Measurements from ENCODE around the gene CEP164. TPM values are rescaled to one million over a fixed set of nuclear protein-coding genes. Genes with fewer than 3 reads are reported as not detected.
"Not testable (repeated sequence)": the region's sequence is repeated elsewhere in the genome, so short reads cannot be mapped to it uniquely, and the experiment has no call there.

Gene CEP164
- total RNA-seq, 1 donor from 2014 or later = 4.9 TPM

DNA sequence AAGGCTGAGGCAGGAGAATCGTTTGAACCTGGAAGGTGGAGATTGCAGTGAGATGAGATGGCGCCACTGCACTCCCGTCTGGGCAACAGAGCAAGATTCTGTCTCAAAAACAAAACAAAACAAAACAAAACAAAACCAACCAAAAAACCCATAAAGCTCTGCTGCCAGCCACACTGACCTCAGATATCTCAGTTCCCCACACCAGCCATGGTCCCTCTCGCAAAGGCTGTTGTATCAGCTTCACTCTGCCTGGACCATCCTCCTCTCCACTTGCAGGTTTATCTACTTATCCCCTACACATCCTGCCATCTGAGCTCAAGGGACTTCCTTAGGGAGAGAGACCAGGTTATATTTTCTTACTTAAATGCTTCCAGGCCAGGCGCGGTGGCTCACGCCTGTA lies 25.4 kb upstream of the CEP164 start:
- DNase-seq = no peak
- intact Hi-C loops (cut with micrococcal nuclease) = no loop called here
- ATAC-seq = no peak

DNA sequence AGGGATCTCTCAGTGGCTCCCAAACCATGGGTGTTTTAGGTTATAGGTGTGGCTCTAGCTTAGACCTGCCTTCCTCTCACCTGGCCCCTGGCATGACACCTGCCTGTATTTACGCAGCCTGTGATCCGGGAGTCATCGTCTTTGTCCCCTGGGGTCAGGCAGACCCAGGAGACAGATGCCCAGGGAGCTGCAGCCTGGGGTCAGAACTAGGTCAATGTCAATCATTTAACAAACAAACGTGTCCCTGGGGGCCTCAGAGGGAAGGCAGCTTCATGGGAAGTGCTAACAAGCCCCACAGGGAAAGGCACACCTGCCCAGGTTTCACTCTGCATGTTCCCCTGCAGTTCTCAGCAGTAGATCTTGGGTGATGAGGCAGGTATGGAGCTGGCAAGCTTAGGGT lies 24.6 kb upstream of the CEP164 start:
- intact Hi-C loops (cut with micrococcal nuclease) = no loop called here
- no peak for DNase-seq

DNA sequence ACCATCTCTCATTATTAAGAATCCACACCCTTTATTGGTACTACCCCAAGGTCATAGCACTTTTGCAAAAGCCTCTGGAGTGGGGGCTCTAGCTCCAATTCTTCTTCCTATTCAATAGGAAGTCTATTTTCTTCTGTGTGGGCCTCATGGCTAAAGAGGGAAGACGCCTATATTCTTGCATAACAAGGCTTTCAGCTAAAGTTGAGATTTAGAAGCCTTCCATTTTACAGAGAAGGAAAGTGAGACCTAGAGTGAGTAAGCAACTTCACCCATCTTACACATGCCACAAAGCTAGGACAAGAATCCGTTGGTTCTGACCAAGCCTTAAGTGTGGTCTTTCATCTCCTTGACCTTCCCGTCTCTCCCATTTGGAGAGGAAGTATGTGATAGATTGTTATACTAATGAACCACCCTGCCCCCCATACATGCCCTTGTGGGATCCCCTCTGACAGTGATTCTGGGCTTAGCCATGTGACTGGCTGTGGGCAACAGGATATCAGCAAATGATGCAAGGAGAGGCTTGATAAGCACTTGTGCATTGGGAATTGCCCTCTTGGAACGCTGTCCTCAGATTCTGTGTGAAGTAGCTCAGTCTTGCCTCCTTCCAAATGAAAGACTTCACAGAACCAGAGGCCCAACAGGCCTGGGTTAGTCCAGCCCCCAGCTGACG lies 23.9 kb upstream of the CEP164 start:
- no peak for DNase-seq
- intact Hi-C loops (cut with micrococcal nuclease) = no loop called here
- ATAC-seq = no peak

More for the DNA sequence above, 24.6 kb upstream of the CEP164 start:
- no peak for ATAC-seq

DNA sequence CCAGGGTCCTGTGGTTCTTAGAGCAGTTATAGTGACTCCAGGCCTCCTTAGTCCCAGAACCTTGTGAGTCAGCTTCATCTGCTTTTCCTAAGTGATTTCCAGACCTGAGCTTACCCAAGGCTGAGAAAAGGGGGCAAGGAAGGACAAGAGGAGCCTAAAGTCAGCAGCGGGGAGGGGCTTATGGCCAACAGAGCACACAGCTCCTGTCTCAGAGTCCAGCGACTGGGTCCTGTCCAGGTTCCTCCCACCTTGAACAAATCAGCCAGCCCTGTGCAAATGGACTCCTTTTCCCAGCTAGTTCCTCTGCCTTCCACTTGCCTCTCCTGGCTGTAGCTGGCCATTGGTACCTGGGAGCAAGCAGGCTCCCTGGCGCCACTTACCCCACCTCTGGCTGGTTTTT lies 22.5 kb upstream of the CEP164 start:
- intact Hi-C loops (cut with micrococcal nuclease) = no loop called here
- ATAC-seq = no peak
- no peak for DNase-seq

DNA sequence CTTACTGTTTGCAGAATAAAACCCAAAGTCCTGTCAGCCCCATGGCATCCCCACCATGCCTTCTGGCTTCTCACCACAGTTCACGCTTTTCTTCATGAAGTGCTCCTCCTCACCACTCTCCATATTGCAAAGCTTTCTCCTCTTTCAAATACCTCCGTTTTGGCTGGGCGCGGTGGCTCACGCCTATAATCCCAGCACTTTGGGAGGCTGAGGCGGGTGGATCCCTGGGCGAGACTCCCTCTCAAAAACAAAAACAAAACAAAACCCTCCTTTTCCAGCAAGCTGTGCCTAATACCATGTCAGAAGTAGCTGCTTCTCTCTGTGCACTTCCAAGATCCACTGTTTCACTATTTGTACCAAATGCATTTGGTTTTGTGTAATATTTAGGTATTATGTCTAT lies 18.3 kb upstream of the CEP164 start:
- DNase-seq (no peak), ATAC-seq (no peak)
- intact Hi-C loops (cut with micrococcal nuclease) = no loop called here

DNA sequence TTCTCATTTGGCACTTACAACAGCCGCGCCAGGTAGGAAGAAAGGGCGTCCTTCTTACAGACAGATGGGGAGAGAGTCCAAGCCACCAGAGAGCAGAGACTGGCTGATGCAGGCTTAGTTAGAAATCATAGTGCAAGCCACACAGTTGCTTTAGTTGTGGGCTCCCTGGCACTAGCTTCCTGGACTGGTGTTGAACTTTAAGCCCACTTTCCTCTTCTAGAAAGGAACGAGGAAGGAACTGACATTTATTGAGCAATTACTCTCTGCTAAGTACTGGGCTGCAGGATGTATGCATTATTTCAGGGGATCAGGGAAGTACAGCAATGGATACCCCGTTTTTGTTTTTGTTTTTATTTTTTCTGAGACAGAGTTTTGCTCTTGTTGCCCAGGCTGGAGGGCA lies 14.6 kb upstream of the CEP164 start:
- DNase-seq (no peak), ATAC-seq (no peak)
- intact Hi-C loops (cut with micrococcal nuclease) = no loop called here

DNA sequence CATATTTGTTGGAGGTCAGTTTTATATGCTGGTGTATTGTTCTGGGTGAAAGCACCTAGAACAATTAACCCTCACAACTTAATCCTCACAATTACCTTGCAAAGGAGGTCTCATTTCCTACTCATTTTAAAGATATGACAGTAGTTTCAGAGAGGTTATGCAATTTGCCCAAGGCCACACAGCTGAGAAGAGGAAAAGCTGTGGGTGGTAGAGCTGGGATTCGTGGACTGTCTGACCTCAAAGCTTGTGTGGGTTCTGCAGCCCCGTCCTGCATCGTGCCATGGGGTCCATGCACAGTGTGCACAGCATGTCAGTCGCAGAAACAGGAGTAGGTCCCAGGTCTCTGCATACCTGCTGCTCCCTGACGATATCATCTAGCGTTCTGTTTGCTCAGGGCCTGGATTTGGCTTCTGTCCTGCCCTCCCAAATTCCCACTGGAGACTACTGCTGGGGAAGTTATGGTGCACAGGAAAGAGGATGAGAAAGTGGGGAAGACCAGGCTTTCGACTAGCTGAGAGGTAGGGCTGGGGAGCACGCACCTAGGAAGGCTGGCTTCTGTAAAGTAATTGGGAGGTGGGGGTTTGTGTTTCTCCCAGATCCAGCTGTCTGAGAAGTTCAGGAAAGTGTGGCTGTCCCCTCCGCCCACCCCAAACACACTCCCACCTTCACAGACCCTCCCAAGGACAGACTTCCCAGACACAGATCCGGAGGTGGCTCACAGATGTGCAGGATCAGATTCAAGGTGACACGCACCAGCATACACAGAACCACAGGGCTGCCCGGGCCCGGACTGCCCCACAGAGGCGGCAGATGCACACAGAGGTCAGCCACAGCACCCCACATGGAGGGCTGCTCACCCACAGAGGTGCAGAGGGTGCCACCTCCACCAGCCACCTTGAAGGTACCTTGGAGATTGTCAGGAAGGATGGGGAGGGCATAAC lies 13.6 kb upstream of the CEP164 start:
- intact Hi-C loops (cut with micrococcal nuclease) = no loop called here
- DNase-seq = no peak
- no peak for ATAC-seq

DNA sequence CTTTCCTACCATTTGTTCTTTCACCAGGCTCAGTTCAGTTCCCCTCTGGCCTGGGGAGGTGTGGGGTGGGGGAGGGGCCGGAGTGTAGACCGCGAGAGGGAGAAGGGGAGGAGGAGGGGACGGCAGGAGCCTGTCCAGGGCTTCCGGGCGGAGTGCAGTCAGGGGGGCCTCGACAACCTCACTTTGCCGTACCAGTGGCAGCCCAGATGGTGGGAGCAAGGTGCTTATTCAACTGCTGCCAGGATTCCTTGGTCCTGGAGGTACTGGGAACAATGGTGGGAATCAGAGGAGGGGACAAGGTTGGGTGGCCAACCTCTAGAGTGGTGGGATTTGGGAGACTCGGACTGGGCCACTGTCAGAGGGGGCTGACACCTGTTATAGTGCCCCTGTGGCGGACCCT lies 12.8 kb upstream of the CEP164 start:
- intact Hi-C loops (cut with micrococcal nuclease) = no loop called here

DNA sequence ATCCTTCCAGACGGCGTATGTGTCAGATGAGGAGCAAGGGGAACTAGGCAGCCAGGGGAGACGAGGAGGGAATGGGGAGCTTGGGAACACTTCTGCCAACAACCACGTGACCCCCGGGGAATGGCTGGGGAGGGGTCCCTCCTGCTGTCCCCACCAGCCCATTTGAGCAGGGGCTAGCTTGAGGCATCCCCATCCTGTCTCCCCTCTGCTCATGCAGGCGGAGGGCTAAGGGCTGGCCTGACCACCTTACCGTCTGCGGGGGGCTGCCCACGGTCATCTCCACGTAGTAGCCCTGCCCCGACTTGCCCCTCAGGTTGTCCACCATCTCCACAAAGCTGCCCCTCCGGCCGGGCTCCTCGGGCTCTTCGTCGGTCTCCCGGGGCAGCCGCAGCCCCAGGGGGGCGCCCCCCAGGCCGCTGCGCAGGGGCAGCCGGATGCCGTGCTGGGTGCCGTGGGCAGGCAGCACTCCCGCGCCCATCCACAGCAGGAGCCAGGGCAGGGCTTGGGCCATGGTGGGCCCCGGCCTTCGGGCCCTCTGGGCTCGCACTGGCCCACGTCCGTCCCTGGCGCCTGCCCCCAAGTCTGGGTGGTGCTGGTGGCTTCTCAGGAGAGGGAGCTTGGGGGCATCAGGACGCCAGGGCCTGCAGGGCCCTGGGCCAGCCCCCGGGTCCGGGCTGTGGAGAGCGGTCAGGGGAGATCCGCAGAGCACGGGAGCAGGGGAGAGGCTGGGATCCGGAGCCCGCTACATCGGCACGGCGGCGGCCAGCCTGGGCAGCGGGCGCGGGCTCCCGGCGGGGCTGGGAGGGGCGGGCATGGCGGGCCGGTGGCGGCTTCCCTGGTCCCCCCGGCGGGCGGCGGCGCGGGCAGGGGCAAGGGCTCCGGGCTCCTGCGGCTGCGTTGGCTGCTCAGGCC lies 12.1 kb upstream of the CEP164 start:
- peak; percentile 36 for ATAC-seq
- DNase-seq = peak; percentile 36
- intact Hi-C loops (cut with micrococcal nuclease) = no loop called here

More for the DNA sequence above, 12.8 kb upstream of the CEP164 start:
- ATAC-seq (no peak), DNase-seq (no peak)

DNA sequence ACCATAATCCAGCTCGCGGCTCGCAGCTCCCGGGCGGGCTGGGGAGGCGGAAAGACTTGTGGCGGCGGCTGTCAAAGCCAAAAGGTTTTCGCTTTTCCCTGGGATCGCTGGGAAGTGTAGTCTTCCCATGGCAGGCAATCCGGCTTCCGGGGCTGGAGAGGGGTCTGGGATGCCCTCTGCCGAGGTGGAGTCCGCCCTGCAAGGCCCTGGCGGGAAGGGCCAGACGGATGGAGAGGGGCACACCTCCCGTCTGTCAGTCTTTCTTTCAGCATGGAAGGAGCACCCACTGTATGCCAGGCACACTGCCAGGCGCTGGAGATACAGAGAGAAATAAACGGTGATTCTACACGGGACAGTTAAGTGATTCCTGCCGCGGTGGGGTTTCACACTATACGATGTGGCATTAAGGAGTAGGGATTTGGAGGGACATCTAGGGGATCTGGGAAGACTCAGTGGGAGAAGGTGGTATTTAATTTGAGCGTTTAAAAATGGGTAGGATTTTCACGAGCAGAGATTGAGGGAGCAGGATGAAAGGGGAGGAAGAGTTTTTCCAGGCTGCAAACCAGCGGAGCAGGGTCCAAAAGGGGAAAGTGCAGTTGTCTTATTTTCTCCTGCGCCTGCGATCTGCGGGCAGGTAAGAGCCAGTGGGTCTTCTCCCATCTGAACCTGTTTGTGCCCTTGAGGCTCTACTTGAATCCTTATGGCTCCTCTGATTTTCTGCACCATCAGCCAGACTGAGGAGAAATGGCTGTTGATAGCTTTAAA lies 11.3 kb upstream of the CEP164 start, which contains the start of gene BACE1:
Gene BACE1 (minus strand): TSS at position 60 of the 765 bp plus-strand sequence. CDS start 461 bp downstream, outside the sequence.
- intact Hi-C loops (cut with micrococcal nuclease) = no loop called here
- ATAC-seq = peak; percentile 97
- DNase-seq = peak; percentile 87

DNA sequence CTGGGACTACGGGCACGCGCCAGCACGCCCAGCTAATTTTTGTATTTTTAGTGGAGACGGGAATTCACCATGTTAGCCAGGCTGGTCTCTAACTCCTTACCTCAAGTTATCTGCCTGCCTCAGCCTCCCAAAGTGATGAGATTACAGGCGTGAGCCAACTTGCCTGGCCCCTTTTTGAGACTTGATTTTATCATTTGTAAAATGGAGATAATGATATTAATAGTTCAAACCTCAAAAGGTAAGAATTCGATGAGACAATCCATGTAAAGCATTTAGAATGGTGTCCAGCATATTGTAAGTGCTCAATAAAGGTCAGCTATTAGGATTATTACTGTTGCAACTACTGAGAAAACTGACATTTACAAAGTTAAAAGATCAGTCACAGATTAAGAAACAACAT lies 8.9 kb upstream of the CEP164 start:
- no peak for ATAC-seq
- no peak for DNase-seq
- intact Hi-C loops (cut with micrococcal nuclease) = no loop called here

DNA sequence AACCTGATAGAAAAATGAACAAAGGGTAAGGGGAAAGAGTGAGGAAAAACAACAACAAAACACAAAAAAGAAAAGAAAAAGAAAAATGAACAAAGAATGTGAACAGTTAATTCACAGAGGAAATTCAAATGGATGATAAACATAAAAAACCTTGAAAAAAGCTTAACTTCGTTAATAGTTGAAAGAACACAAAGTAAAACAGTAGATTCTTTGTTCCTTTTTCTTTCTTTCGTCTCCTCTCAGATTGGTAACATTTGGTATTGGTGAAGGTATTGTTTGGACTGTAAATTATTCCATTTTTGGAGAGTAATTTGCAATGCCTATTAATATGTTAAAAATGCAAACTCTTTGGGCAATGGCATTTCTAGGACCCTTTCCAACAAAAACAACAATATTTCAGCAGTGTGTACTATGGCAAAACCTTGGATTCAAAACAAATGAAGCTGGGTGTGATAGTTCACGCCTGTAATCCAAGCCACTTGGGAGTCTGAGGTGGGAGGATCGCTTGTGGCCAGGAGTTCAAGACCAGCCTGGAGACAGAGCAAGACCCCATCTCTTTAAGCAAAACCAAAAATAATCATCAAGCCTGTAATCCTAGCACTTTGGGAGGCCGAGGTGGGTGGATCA lies 8.3 kb upstream of the CEP164 start:
- DNase-seq (no peak), ATAC-seq (no peak)
- intact Hi-C loops (cut with micrococcal nuclease) = no loop called here

DNA sequence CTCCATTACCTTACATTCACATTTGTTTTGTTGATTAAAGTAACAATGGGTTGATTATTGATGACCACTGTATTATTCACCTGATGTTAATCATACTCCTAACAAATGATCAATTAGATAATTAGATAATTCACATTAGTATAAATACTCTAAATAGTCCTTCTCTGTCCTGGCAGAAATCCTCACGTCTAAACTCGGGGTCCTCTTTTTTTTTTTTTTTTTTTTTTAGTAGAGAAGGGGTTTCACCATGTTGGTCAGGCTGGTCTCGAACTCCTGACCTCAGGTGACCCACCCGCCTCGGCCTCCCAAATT lies 443 bp upstream of the CEP164 start:
- intact Hi-C loops (cut with micrococcal nuclease); ATAC-seq; DNase-seq: not testable (repeated sequence)

DNA sequence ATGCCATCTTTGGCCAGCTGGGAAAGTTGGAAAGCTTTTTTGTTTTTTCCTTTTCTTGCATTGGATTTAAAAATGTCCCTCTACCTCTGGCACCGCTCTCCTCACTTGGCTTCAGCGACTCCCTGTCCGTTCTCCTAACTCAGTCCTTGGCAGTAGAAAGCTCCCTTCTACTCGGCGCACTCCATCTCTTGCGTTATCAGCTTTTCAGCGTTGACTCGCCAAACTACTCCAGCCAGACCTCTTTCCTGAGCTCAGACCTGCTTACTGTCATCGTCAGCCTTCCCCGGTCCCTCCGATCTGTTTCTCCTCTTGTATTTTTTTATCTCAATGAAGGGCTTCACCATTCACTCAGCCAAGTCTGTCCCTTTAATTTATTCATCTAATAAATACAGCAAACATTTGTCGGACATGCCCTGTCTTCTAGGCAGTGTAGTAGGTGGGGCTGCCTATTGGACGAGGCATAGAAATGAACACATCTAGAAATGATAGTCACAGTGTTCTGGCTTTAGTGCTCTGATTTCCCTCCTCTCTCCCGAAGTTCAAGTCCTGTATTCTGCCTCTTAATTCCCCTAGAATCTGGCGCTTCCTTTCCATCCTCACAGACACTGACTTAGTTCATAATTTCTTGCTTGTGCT lies 839 bp downstream of the CEP164 start:
- ATAC-seq (peak; percentile 76), DNase-seq (no peak)
- intact Hi-C loops (cut with micrococcal nuclease) = no loop called here

DNA sequence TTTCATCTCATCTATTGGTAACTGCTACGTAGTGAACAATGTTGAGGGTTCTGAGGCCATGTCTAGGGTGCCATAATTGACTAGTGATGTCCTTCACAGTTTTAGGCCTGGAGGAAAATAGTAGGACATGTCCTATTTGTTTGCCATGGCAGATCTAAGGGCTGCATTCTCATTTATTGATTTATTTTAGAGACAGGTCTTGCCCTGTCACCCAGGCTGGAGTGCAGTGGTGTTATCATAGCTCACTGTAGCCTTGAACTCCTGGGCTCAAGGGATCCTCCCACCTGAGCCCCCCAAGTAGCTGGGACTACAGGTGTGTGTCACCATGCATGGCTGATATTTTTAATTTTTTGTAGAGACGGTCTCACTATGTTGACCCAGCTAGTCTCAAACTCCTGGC lies 5.2 kb downstream of the CEP164 start:
- intact Hi-C loops (cut with micrococcal nuclease) = no loop called here
- DNase-seq (no peak), ATAC-seq (no peak)

DNA sequence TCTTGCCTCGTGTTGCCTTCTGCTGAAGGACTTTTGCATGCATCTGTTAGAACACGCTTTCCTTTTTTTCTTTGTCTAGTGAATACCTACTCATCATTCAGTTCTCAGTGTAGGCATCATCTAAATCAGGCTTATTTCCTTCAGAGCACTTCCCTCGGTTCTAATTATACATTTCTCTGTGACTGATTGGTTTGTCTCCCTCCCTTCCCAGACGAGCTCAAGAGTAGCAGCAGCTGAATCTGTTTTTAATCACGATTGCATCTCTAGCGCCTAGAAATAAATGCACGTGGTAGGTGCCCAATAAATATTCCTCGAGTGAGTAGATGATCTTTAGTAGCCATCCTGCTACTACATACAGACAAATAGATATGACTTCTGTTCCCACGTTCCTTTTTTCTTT lies 6.3 kb downstream of the CEP164 start:
- intact Hi-C loops (cut with micrococcal nuclease) = no loop called here
- DNase-seq = no peak
- ATAC-seq = no peak

DNA sequence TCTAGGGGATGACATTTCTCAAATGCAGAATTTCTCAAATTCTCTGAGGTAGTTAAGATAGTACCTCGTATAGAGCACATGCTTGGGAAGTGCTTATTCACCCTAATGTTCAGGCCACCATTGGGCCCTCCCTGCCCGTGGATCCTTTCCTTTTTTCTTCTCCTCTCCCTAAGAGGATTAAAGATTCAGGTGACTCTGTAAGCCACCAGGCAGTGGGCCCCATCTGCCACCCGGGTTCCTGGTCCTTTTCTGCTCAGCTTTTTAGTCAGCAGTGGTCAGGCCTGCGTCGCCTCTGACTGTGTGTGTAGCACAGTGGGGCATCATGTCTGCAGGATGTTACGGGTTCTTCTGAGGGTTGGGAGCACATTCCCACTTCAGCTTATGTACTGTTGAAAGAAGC lies 7.2 kb downstream of the CEP164 start:
- DNase-seq (no peak), ATAC-seq (no peak)
- intact Hi-C loops (cut with micrococcal nuclease) = no loop called here

DNA sequence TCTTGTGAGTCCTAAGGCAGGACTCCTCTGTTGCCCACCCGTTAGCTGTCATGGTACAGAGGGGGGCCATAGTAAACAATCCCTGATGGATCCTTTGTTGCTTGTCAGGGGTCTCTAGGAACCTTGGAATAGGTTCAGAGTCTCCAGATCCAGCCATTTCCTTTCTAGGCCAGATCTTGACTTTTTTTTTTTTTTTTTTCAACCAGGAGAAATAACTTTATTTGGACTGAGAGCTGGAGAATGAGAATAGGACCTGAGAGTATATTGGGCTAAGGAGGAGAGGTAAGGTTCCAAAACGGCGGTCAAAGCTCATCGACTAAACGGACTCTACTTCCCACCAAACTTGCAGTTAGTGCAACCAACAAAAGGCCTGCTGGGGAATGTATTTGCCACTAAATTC lies 7.7 kb downstream of the CEP164 start:
- DNase-seq (no peak), ATAC-seq (no peak)
- intact Hi-C loops (cut with micrococcal nuclease) = no loop called here

Measured in left ventricle myocardium superior (tissue), 1 donor.